Activated T-cell treated with anti-CD3 and anti-CD28 coated beads for 24 hours (primary cell): ENCODE data around the gene S100A7A.
A peak's percentile ranks its signal among the peaks of the same experiment; 100 is the strongest.
"Not testable (repeated sequence)": the region's sequence is repeated elsewhere in the genome, so short reads cannot be mapped to it uniquely, and the experiment has no call there.

Experiments used
- DNase-seq: peaks from one replicate; pipeline ENCODE4 v3.0.0-alpha.2; 2020; ENCODE audit warnings: low read depth

Gene S100A7A

DNA sequence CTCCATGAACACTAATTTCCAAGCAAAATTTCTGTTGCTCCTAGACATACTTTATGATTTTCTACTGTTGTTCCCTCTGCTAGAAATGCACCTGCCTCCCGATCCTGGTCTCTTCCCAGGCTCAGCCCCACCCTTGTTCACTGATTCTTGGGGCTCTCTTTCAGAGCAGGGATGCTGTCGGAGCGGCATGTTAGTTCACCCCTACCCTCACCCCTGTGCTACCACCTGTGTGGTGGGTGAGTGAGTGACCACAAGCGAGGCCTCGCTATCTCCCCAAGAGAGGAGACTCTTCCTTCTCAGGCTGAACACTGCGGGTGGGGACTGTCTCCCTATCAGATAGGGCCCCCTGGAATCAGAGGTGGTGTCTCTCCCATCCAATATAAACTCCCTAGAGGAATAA lies 20.5 kb upstream of the S100A7A start:
- DNase-seq: no peak

- DNase-seq: no peak
Measured at GRCh38 chr1:153396461-153396860, 19.9 kb upstream of the S100A7A start.

- no peak for DNase-seq
Measured at GRCh38 chr1:153397051-153397923, 19.0 kb upstream of the S100A7A start.

DNA sequence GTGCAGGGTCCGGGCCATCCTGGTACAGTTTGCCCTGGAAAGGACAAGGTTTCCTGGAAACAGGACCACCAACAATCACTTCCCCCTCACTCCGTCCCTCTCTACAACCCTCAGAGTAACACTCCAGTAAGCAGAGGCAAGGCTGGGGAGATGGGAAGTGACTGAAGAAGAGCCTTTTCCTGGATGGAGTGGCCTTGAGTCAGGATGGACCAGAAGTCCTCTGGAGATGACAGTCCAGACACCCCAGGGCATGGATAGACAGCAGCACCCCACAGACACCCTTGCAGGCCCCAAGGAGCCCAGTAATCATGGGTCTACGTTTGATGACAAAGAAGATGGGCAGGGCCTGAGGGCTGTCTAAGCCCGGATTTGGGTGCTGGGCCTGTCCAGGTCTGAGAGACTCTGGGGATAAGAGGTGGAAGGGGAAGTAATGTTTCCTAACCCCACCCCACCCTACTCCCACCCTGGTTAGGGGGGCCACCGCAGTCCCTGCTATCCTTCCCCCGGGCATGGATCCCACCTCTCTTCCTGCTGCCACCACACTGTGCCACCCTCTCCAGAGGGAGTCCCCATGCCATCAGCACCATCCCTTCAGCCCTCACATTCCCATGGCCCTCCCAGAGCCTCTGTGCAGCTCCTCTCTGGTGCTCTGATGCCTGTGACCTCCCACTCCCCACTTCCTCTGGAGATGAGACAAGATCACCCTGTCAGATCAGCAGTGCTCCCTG lies 18.2 kb upstream of the S100A7A start:
- no peak for DNase-seq

GRCh38 chr1:153399401-153400055 lies 16.8 kb upstream of the S100A7A start:
- no peak for DNase-seq

DNA sequence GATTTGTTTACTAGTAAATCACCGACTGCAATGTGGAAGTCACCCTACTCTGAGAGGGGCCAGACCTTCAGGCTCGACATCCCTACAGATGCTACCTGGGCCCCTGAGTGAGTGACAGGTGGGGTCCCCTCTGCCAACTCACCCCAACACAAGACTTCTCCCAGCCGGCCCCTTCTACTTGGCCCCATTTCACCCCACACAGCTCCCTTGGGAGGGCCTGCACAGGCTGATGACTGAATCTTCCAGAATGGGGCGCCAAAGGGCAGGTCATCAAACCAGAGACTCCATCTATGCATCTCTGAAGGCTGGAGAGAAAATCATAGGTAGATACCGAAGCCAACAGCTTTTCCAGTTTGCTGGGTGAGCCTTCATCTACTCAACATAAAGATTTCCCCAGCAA lies 16.1 kb upstream of the S100A7A start:
- no peak for DNase-seq

DNA sequence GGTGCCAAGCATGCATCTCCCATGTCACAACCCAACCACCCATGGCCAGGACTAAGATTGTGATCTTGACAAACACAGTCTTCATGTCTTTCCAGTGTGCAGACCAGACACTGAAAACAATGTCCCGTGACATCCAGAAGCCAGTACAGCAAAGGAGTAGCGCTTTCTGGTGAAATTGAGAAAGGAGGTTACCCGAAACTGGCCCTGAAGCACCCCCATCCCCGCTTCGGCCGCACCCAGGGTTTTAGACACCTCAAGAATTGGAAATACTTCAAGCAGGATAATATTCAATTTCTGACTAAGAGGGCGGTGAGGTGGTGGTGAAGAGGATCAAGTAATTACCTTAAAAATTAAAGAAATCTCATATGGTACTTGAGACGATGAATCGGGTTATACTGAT lies 14.9 kb upstream of the S100A7A start:
- DNase-seq: no peak

- DNase-seq: no peak
Measured at GRCh38 chr1:153402226-153402625, 14.1 kb upstream of the S100A7A start.

DNA sequence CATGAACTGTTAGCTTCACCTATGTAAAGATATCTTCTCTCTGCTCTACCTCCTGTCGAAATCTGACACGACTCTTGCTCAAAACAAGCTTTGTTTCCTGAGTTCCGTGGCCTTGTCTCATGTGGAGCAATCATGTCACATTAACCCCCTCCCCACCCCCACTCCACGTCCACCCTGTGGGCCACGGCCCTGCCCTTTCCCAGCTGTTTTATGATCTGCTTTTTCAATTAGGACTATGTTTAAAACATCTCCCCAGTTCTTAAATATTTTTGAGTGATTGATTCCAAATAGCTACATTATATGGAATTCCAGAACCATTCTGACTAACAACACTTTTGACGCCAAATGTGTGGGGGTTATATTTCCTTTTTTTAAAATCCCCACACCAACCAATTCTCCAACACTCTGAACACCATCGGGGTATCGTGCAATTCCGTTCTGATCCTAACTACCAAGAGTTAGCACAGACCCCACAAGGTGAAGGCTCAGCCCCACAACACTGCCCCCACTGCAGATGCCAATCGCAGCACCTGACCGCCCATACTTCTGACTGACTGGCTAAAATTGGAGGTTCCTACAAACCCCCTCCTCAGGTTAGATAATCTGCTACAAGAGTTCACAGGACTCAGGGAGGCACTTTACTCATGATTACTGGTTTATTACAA lies 12.8 kb upstream of the S100A7A start:
- no peak for DNase-seq

GRCh38 chr1:153404086-153404635 lies 12.2 kb upstream of the S100A7A start:
- no peak for DNase-seq

GRCh38 chr1:153404768-153405167 lies 11.6 kb upstream of the S100A7A start:
- peak; percentile 45 for DNase-seq

DNA sequence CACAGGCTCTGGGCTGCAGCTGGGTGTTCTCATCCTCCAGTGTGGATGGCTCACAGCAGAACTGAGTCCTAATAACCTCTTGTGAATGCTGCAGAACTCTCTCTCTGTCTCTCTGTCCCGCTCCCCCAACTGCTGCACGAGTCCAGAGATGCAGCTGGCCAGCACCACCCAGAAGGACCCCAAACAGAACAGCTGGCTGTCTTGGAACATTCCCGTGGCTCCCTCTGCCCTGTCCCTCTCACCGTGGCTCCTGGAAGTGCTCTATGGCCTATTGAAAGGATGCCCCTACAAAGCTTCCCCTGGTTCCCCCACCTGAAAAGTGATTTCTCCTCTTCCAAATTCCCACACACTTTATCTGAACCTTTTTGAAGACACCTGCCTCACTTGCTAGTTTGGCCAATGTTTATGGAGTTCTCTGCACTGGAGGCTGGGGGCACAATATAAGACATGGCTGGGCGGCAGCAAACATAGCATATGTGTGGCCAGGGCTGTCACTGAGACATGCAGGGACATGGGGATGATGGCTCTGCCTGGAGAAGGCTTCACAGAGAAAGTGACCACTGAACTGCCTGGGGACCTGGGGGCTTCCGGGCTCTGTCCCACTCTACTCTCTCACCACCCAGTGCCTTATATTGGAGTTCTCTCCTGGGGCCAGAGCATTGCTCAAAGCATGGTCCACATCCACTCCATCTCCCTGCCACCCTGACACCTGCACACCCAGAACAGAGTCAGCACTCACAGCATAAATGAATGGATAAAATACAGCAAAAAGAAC lies 10.3 kb upstream of the S100A7A start:
- DNase-seq: not testable (repeated sequence)

GRCh38 chr1:153407274-153407673 lies 9.0 kb upstream of the S100A7A start:
- DNase-seq: not testable (repeated sequence)

DNA sequence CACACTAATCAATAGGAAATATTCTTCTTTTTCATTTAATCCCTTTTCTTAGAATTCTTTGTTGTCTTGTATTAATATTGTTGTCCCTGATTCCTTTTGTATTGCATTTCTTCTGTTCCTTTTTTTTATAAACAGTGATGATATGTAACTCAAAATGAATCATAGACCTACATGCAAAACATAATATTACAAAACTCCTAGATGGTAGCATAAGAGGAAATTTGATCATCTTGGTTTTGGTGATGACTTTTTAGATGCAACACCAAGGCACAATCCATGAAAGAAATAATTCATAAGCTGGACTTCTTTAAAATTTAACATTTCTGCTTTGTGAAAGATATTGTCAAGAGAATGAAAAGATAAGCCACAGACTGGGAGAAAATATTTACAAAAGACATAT lies 2.4 kb upstream of the S100A7A start:
- not testable (repeated sequence) for DNase-seq

DNA sequence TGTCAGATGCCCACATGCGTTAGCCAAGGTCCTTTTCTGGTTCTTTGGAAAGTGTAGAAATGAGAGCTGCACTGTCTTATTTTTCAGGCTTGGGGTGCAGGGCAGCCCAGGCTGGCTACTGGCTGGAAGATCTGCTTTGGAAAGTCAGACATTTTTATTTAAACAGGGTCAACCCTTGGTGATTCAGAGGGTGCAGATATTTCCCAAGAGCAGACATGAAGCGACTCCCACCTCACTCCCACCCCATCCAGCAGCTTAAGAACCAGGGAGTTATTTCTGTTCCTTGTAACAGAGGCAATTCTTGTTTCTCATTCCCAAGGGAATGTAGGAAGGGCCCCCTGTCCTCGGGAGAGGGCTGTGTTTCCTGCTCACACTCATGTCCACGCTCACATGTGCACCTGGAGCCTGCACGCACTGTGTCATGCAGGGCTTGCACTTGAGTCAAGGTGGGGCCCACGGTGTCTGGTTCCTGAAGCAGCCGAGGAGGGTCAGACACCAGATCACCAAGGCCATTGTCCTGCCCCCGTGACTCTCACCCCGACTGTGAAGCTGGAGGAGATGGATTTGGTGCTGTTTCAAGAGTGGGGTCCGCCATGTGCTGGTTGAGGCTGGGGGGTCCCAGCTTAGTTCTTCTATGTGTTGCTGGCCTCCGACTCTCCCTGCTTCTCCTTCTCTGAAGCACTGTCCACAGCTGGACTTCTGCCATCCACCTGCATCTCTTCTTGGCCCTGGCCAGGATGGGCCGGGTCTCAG lies 992 bp downstream of the S100A7A start:
- no peak for DNase-seq

- DNase-seq: not testable (repeated sequence)
Measured at GRCh38 chr1:153418758-153419435, 2.6 kb downstream of the S100A7A start.

GRCh38 chr1:153419436-153419793 lies 3.1 kb downstream of the S100A7A start:
- DNase-seq: not testable (repeated sequence)

DNA sequence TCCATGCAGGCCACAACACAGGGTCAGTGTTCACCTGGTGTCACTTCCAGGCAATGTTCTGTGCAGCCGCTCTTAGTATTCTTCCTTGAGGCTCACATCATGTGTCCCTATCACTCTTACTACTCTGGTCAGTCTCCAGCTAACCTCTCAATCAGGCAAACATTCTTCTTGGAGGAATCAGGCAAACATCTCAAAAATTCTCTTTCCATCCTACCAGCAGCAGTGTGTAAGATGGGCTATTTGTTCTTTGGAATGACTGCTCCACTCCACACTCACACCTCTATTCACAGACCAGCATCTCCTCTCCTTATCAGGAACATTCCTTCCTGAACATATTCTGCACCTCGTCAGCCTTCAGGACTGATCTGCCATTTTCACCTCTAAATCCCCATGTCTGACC lies 4.0 kb downstream of the S100A7A start:
- DNase-seq: no peak

- DNase-seq: peak; percentile 40
Measured at GRCh38 chr1:153422450-153423068, 6.2 kb downstream of the S100A7A start.
